ENCODE measurements around the gene EBF3.

EBF3 gene

GRCh38 chr10:129888784-129889616, 75.1 kb downstream of the EBF3 start:
- FAIRE-seq = no peak
- TF ChIP-seq POLR2AphosphoS5 (IDR thresholded peaks at IDR 0.05; ENCODE audit: low read depth, low read length) = no peak
- TF ChIP-seq POLR2A (IDR thresholded peaks at IDR 0.05; ENCODE audit: low read depth, low read length) = no peak
- no peak for TF ChIP-seq TAF1 (IDR thresholded peaks at IDR 0.05; ENCODE audit: borderline replicate concordance, low read depth, low read length)
- peak; percentile 55 for DNase-seq (ENCODE audit: insufficient read length)

GRCh38 chr10:129887986-129888783, 75.9 kb downstream of the EBF3 start:
- no peak for DNase-seq (ENCODE audit: insufficient read length)
- no peak for FAIRE-seq
- TF ChIP-seq POLR2AphosphoS5 (IDR thresholded peaks at IDR 0.05; ENCODE audit: low read depth, low read length) (no peak), POLR2A (IDR thresholded peaks at IDR 0.05; ENCODE audit: low read depth, low read length) (no peak), TAF1 (IDR thresholded peaks at IDR 0.05; ENCODE audit: borderline replicate concordance, low read depth, low read length) (no peak)

GRCh38 chr10:129887381-129887905, 76.6 kb downstream of the EBF3 start:
- FAIRE-seq = no peak
- TF ChIP-seq TAF1 (IDR thresholded peaks at IDR 0.05; ENCODE audit: borderline replicate concordance, low read depth, low read length) (no peak), POLR2A (IDR thresholded peaks at IDR 0.05; ENCODE audit: low read depth, low read length) (no peak), POLR2AphosphoS5 (IDR thresholded peaks at IDR 0.05; ENCODE audit: low read depth, low read length) (no peak)
- no peak for DNase-seq (ENCODE audit: insufficient read length)

- no peak for FAIRE-seq
- TF ChIP-seq POLR2AphosphoS5 (IDR thresholded peaks at IDR 0.05; ENCODE audit: low read depth, low read length) = no peak
- TF ChIP-seq TAF1 (IDR thresholded peaks at IDR 0.05; ENCODE audit: borderline replicate concordance, low read depth, low read length) = no peak
- TF ChIP-seq POLR2A (IDR thresholded peaks at IDR 0.05; ENCODE audit: low read depth, low read length) = no peak
- DNase-seq (ENCODE audit: insufficient read length) = no peak
These were observed 77.8 kb downstream of the EBF3 start for GRCh38 chr10:129886263-129886662.

GRCh38 chr10:129885526-129885925, 78.5 kb downstream of the EBF3 start:
- TF ChIP-seq TAF1 (IDR thresholded peaks at IDR 0.05; ENCODE audit: borderline replicate concordance, low read depth, low read length) = no peak
- TF ChIP-seq POLR2A (IDR thresholded peaks at IDR 0.05; ENCODE audit: low read depth, low read length) = no peak
- TF ChIP-seq POLR2AphosphoS5 (IDR thresholded peaks at IDR 0.05; ENCODE audit: low read depth, low read length) = no peak
- FAIRE-seq = no peak
- no peak for DNase-seq (ENCODE audit: insufficient read length)

GRCh38 chr10:129884398-129885078, 79.5 kb downstream of the EBF3 start:
- no peak for FAIRE-seq
- TF ChIP-seq POLR2AphosphoS5 (IDR thresholded peaks at IDR 0.05; ENCODE audit: low read depth, low read length) = no peak
- TF ChIP-seq TAF1 (IDR thresholded peaks at IDR 0.05; ENCODE audit: borderline replicate concordance, low read depth, low read length) = no peak
- TF ChIP-seq POLR2A (IDR thresholded peaks at IDR 0.05; ENCODE audit: low read depth, low read length) = no peak
- no peak for DNase-seq (ENCODE audit: insufficient read length)

GRCh38 chr10:129883626-129884397, 80.3 kb downstream of the EBF3 start:
- TF ChIP-seq POLR2AphosphoS5 (IDR thresholded peaks at IDR 0.05; ENCODE audit: low read depth, low read length) (no peak), TAF1 (IDR thresholded peaks at IDR 0.05; ENCODE audit: borderline replicate concordance, low read depth, low read length) (no peak), POLR2A (IDR thresholded peaks at IDR 0.05; ENCODE audit: low read depth, low read length) (no peak)
- FAIRE-seq (no peak), DNase-seq (ENCODE audit: insufficient read length) (no peak)

- TF ChIP-seq TAF1 (IDR thresholded peaks at IDR 0.05; ENCODE audit: borderline replicate concordance, low read depth, low read length) (no peak), POLR2AphosphoS5 (IDR thresholded peaks at IDR 0.05; ENCODE audit: low read depth, low read length) (no peak), POLR2A (IDR thresholded peaks at IDR 0.05; ENCODE audit: low read depth, low read length) (no peak)
- no peak for DNase-seq (ENCODE audit: insufficient read length)
- no peak for FAIRE-seq
These were observed 81.0 kb downstream of the EBF3 start for GRCh38 chr10:129883029-129883428.

GRCh38 chr10:129882291-129883010, 81.6 kb downstream of the EBF3 start:
- no peak for TF ChIP-seq POLR2A (IDR thresholded peaks at IDR 0.05; ENCODE audit: low read depth, low read length)
- no peak for TF ChIP-seq POLR2AphosphoS5 (IDR thresholded peaks at IDR 0.05; ENCODE audit: low read depth, low read length)
- no peak for TF ChIP-seq TAF1 (IDR thresholded peaks at IDR 0.05; ENCODE audit: borderline replicate concordance, low read depth, low read length)
- DNase-seq (ENCODE audit: insufficient read length) (no peak), FAIRE-seq (no peak)

GRCh38 chr10:129881641-129882040, 82.4 kb downstream of the EBF3 start:
- DNase-seq (ENCODE audit: insufficient read length) (no peak), FAIRE-seq (no peak)
- TF ChIP-seq TAF1 (IDR thresholded peaks at IDR 0.05; ENCODE audit: borderline replicate concordance, low read depth, low read length) = no peak
- TF ChIP-seq POLR2AphosphoS5 (IDR thresholded peaks at IDR 0.05; ENCODE audit: low read depth, low read length) = no peak
- no peak for TF ChIP-seq POLR2A (IDR thresholded peaks at IDR 0.05; ENCODE audit: low read depth, low read length)

Data from GM12892 (cell line).